ENCODE results near the gene PTPRN2. TPM values are rescaled to one million over a fixed set of nuclear protein-coding genes. Genes with fewer than 3 reads are reported as not detected.

The PTPRN2 gene
- total and polyA plus RNA-seq, 2 of the 8 experiments (the other 6 are each of a cell fraction or from before 2014, with no cell fraction given), result 2.6 to 4.5 TPM

DNA sequence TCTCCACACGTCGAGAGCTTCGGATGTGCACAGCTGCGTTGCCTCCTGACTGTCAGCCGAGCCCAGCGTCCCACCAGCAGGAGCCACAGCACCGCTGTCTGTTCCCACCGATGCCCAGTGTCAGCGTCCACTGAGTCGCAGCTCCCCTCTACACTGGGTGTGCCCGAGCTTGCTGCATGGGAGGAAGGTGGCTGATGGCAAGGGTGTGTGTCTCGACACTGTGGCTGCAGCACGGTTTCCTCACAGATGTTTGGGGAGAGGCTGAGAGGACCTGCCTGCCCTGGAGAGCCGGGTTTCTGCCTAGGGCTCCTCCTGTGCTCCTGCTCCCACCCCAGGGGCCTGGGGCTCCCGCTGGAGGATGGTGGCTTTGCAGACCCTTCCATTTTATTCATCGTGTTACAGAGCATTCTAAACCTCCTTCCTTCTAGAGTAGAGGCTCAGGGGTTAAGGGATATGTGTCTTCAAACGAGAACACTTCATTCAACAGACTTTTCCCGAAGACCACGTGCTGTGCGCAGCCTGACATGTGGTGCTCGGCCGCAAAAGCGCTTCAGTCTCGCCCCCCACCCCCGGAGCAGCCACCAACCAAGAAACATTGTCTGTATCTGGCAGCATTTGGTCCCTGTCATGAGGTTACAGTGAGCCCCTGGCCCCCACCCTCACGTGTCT lies 866.0 kb downstream of the PTPRN2 start (continued):
- no peak for TF ChIP-seq EP300 (IDR thresholded peaks at IDR 0.05; ENCODE audit: borderline replicate concordance in 1 of 2, low read depth in 2 of 2, low read length in 2 of 2)
- TF ChIP-seq TAF7 (optimal IDR thresholded peaks at IDR 0.05; ENCODE audit: borderline replicate concordance, low read depth, low read length), result no peak
- no peak for TF ChIP-seq POLR2A (IDR thresholded peaks at IDR 0.05; ENCODE audit: control extremely low read depth in 1 of 2, low read depth in 2 of 2, low read length in 2 of 2)
- no peak for TF ChIP-seq SP4 (IDR thresholded peaks at IDR 0.05; ENCODE audit: low read length)
- no peak for TF ChIP-seq CBX5 (IDR thresholded peaks at IDR 0.05; ENCODE audit: low read depth, low read length)
- no peak for TF ChIP-seq ASH2L (IDR thresholded peaks at IDR 0.05; ENCODE audit: low read length)
- TF ChIP-seq ATF2 (IDR thresholded peaks at IDR 0.05; ENCODE audit: low read length), result no peak
- no peak for TF ChIP-seq SIX5 (IDR thresholded peaks at IDR 0.05; ENCODE audit: low read depth, low read length)

Data from H1 (cell line).